HCT116 (cell line): ENCODE data around the gene VPS41. TPM values are rescaled to one million over a fixed set of nuclear protein-coding genes. Genes with fewer than 3 reads are reported as not detected.

ENCODE experiments used
- ATAC-seq: fragments of 200-7000 bp; cut with Tn5 transposase; 2 replicates; pipeline ENCODE4 v1.9.1; 2020; ENCODE audit warnings: mild to moderate bottlenecking, moderate library complexity
- BruUV-seq: library from RNA; stranded (reverse); fragments of 400-500 nt; replicated peaks from 2 replicates; lab custom pipeline; 2021; lab: Mats Ljungman, UMichigan
- CTCF ChIA-PET: fragments of 300-600 bp; sonication (Branson Sonifier 250); formaldehyde crosslinking; loops from one replicate; lab custom pipeline; 2021; ENCODE audit warnings: antibody characterized with exemption; lab: Charles Lee
- POLR2A ChIA-PET: fragments of 300-600, 350-600 bp; sonication (Branson Sonifier 250); formaldehyde crosslinking; loops from one replicate; lab custom pipeline; 2021; ENCODE audit warnings: antibody characterized with exemption; lab: Charles Lee
- RAD21 ChIA-PET, 2 experiments: fragments of 300-600 bp; sonication (Branson Sonifier 250); formaldehyde crosslinking; loops; one replicate each; lab custom pipeline; 2023; ENCODE audit warnings: low total read pairs in 2 of 2; ENCODE audit not compliant: uncharacterized antibody in 2 of 2, unreplicated experiment in 2 of 2, low non-redundant PET in 1 of 2; lab: Charles Lee
- DNase-seq: peaks from one replicate; pipeline ENCODE4 v3.0.0-alpha.2; 2010; ENCODE audit warnings: low read depth, low spot score
- H2AFZ ChIP-seq: fragments of 200-600 bp; shearing (Covaris generic), sonication (generic); 2 replicates; pipeline ENCODE4 v1.6.1; 2017; ENCODE audit warnings: low read depth, mixed run types, mixed read lengths, antibody characterized with exemption, low read length; ENCODE audit not compliant: poor library complexity, severe bottlenecking
- H3K27ac ChIP-seq: 2 replicates; pipeline ENCODE4 v1.5.1; 2012; ENCODE audit warnings: low read depth, low read length
- H3K27me3 ChIP-seq: fragments of 200-600 bp; sonication (generic); 2 replicates; pipeline ENCODE4 v1.6.1; 2016; ENCODE audit warnings: mixed run types, low read length, mixed read lengths; ENCODE audit not compliant: insufficient read depth
- H3K36me3 ChIP-seq, 2 experiments: fragments of 200-500 bp in 1 of 2; fragments of 200-600 bp in 1 of 2; sonication (Bioruptor generic) in 1 of 2; sonication (generic) in 1 of 2; 2 replicates each; pipeline versions ENCODE4 v1.5.1 to v1.6.1; 2014 to 2016; ENCODE audit warnings: low read length in 2 of 2, inconsistent platforms in 1 of 2, mixed read lengths in 1 of 2, mixed run types in 1 of 2; ENCODE audit not compliant: insufficient read depth in 2 of 2, control insufficient read depth in 1 of 2
- H3K4me1 ChIP-seq, 2 experiments: fragments of 200-600 bp in 1 of 2; sonication (generic) in 1 of 2; 2 replicates each; pipeline versions ENCODE4 v1.5.1 to v1.6.1; 2012 to 2017; ENCODE audit warnings: low read length in 2 of 2, inconsistent platforms in 1 of 2, mild to moderate bottlenecking in 1 of 2, mixed read lengths in 1 of 2, mixed run types in 1 of 2, moderate library complexity in 1 of 2; ENCODE audit not compliant: insufficient read depth in 2 of 2, control insufficient read depth in 1 of 2
- H3K4me2 ChIP-seq: fragments of 200-600 bp; sonication (generic); 2 replicates; pipeline ENCODE4 v1.6.1; 2017; ENCODE audit warnings: mixed run types, low read length, mixed read lengths
- H3K4me3 ChIP-seq, 2 experiments: fragments of 200-600 bp in 1 of 2; sonication (generic) in 1 of 2; replicated peaks in 1 of 2; 2 replicates each; pipeline ENCODE4 v1.5.1; 2011 to 2016; ENCODE audit warnings: low read length in 2 of 2, control low read depth in 1 of 2, low read depth in 1 of 2, mild to moderate bottlenecking in 1 of 2, mixed read lengths in 1 of 2, mixed run types in 1 of 2
- H3K79me2 ChIP-seq: fragments of 200-600 bp; sonication (generic); 2 replicates; pipeline ENCODE4 v1.6.1; 2017; ENCODE audit warnings: mild to moderate bottlenecking, mixed run types, low read length, moderate library complexity, mixed read lengths; ENCODE audit not compliant: insufficient read depth
- H3K9ac ChIP-seq: fragments of 200-600 bp; sonication (generic); 2 replicates; pipeline ENCODE4 v1.6.1; 2016; ENCODE audit warnings: low read length, mixed read lengths
- H3K9me2 ChIP-seq: fragments of 200-600 bp; sonication (generic), shearing (Covaris generic); 2 replicates; pipeline ENCODE4 v1.6.1; 2017; ENCODE audit warnings: mixed run types, mild to moderate bottlenecking, moderate library complexity; ENCODE audit not compliant: insufficient read depth
- H3K9me3 ChIP-seq, 2 experiments: fragments of 200-500 bp in 1 of 2; fragments of 200-600 bp in 1 of 2; sonication (Bioruptor generic) in 1 of 2; sonication (generic) in 1 of 2; 2 replicates each; pipeline ENCODE4 v1.6.1; 2014 to 2017; ENCODE audit warnings: low read length in 2 of 2, mixed read lengths in 2 of 2, inconsistent platforms in 1 of 2, low read depth in 1 of 2, mild to moderate bottlenecking in 1 of 2, mixed run types in 1 of 2, moderate library complexity in 1 of 2; ENCODE audit not compliant: control insufficient read depth in 1 of 2, insufficient read depth in 1 of 2
- H4K20me1 ChIP-seq: fragments of 200-600 bp; sonication (generic), shearing (Covaris generic); 2 replicates; pipeline ENCODE4 v1.6.1; 2017; ENCODE audit warnings: mixed run types, mild to moderate bottlenecking, moderate library complexity; ENCODE audit not compliant: insufficient read depth
- CEBPB ChIP-seq: IDR thresholded peaks from 2 replicates; pipeline ENCODE4 v1.6.1; 2012; ENCODE audit warnings: low read depth
- CTCF ChIP-seq, 3 experiments: fragments of 200-600 bp in 1 of 3; sonication (generic) in 1 of 3; IDR thresholded peaks in 2 of 3; conservative IDR thresholded peaks in 1 of 3; 2 replicates each; pipeline ENCODE4 v1.5.1; 2012 to 2017; ENCODE audit warnings: low read depth in 2 of 3, low read length in 2 of 3, antibody characterized with exemption in 1 of 3, borderline replicate concordance in 1 of 3, control low read depth in 1 of 3, mild to moderate bottlenecking in 1 of 3, mixed read lengths in 1 of 3, mixed run types in 1 of 3, moderate library complexity in 1 of 3; ENCODE audit not compliant: insufficient read depth in 1 of 3
- EGR1 ChIP-seq: IDR thresholded peaks from 2 replicates; pipeline ENCODE4 v1.6.1; 2012; ENCODE audit warnings: low read depth
- FOSL1 ChIP-seq: IDR thresholded peaks from 2 replicates; pipeline ENCODE4 v1.6.1; 2012; ENCODE audit warnings: low read depth
- ZBTB33 ChIP-seq: IDR thresholded peaks from 2 replicates; pipeline ENCODE4 v1.6.1; 2011; ENCODE audit warnings: mild to moderate bottlenecking, low read length, moderate library complexity; ENCODE audit not compliant: insufficient replicate concordance; ENCODE audit errors: extremely low read depth
- ZNF274 ChIP-seq: fragments of 200-500 bp; sonication (Bioruptor generic); IDR thresholded peaks from 2 replicates; pipeline ENCODE4 v1.6.1; 2014; ENCODE audit warnings: mild to moderate bottlenecking, low read depth, low read length, inconsistent platforms
- intact Hi-C: fragments of 100-400 bp; cut with micrococcal nuclease; formaldehyde crosslinking; loops from 2 replicates; pipeline ENCODE4 v1.10.0; 2022
- total RNA-seq: library from RNA; stranded (reverse); gene quantifications from one replicate; pipeline ENCODE4 v1.2.1, GENCODE V29; 2021; ENCODE audit not compliant: unreplicated experiment

VPS41 gene
- total RNA-seq, 1 experiment from 2014 or later, result 72.2 TPM

- intact Hi-C loops, result no loop called here
- H3K9me2 ChIP-seq, result no peaks in the 10 kb centered on the region
- no peak overlapping the region for H3K4me2 ChIP-seq
- no peaks in the 10 kb centered on the region for H3K79me2 ChIP-seq
- BruUV-seq, result no TSS peak
- H3K27me3 ChIP-seq, result no peaks in the 10 kb centered on the region
- H3K4me1 ChIP-seq, result no peaks in the 10 kb centered on the region
- no peak overlapping the region for H2AFZ ChIP-seq
- H3K9ac ChIP-seq, result no peak overlapping the region
- CTCF ChIA-PET, result interaction anchor here (1.3 kb wide), 1 partner anchor 652 kb away, joined by 3 read pairs; no protein-coding TSS in a partner anchor
- no peak for TF ChIP-seq EGR1
- TF ChIP-seq FOSL1, result no peak
- TF ChIP-seq CEBPB, result no peak
- TF ChIP-seq ZBTB33, result no peak
- no peak for TF ChIP-seq ZNF274
- no peak for TF ChIP-seq CTCF (IDR thresholded peaks at IDR 0.05 in 2 of 3, conservative IDR thresholded peaks at IDR 0.05 in 1 of 3; ENCODE audit: borderline replicate concordance in 1 of 3, insufficient read depth in 1 of 3, low read depth in 2 of 3, low read length in 2 of 3)
- no peaks in the 10 kb centered on the region for H4K20me1 ChIP-seq
- DNase-seq, result no peak
- no peak overlapping the region for H3K4me3 ChIP-seq
- H3K36me3 ChIP-seq, result no peaks in the 10 kb centered on the region
- no peaks in the 10 kb centered on the region for H3K9me3 ChIP-seq
- H3K27ac ChIP-seq, result no peak overlapping the region
- no peak for ATAC-seq
- RAD21 ChIA-PET, result no interaction called here
- POLR2A ChIA-PET, result no interaction called here
Measured at GRCh38 chr7:38801786-38802185, 107.2 kb downstream of the VPS41 start.
